RPMI8226 (cell line): ENCODE measurements around the gene DUS1L.

Experiments used
- DNase-seq: peaks from one replicate; pipeline ENCODE4 v3.0.0-alpha.2; 2015

The DUS1L gene

DNA sequence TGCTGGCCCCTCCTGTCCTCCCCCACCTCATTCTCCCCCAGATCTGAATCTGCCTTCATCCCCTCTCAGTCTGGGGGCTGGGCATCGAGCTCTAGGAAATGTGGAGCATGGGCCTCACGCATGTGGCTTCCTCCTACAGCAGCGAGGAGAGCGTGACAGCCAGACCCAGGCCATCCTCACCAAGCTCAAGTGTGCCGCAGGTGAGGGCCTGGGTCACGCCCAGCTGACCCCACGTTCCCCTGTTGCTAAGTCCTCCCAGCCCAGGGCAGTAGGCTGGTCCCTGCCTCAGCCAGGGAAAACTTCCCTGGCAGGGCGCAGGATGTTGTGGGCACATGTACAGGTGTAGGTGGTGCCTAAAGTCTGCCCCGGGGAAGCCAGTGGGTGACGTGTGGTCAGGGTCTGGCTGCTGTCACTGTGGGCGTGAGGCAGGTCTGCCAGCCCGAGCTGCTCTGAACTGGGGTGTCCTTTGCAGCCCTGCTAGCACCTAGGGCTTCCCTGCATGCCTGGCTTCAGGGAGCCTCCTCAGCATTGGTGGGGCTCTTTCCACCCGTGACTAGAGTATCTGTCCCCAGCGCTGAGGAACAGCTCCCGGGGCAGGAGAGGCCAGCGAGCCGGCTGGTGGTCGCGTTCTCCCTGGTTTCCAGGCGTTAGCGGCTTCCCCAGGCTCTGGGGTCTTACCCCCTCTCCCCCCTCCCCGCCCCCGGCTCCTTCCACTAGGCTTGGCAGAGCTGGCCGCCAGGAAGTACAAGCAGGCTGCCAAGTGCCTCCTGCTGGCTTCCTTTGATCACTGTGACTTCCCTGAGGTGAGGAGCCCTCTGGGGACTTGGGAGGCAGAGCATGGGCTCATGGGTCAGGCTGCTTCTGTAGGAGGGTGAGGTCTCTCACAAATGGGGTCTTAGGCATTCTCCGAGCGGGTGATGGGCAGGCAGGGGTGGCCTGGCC lies 10.3 kb downstream of the DUS1L start:
- DNase-seq = no peak

DNA sequence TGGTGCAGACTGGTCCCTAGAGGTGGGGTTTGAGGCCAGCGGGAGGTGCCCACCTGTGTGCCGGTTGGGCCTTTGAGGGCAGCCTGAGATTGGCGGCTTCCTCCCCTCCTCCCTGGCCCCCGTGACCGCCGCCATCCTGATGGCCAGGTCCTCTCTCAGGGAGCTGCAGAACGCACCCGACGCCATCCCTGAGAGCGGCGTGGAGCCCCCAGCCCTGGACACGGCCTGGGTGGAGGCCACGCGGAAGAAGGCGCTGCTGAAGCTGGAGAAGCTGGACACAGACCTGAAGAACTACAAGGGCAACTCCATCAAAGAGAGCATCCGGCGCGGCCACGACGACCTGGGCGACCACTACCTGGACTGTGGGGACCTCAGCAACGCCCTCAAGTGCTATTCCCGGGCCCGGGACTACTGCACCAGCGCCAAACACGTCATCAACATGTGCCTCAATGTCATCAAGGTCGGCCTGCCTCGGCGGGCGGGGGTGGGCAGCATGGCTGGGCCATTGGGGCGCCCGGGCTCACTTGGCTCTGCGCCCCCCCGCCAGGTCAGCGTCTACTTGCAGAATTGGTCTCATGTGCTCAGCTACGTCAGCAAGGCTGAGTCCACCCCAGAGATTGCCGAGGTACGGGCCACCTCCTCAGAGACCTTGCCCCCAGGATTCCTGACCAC lies 11.1 kb downstream of the DUS1L start:
- no peak for DNase-seq

DNA sequence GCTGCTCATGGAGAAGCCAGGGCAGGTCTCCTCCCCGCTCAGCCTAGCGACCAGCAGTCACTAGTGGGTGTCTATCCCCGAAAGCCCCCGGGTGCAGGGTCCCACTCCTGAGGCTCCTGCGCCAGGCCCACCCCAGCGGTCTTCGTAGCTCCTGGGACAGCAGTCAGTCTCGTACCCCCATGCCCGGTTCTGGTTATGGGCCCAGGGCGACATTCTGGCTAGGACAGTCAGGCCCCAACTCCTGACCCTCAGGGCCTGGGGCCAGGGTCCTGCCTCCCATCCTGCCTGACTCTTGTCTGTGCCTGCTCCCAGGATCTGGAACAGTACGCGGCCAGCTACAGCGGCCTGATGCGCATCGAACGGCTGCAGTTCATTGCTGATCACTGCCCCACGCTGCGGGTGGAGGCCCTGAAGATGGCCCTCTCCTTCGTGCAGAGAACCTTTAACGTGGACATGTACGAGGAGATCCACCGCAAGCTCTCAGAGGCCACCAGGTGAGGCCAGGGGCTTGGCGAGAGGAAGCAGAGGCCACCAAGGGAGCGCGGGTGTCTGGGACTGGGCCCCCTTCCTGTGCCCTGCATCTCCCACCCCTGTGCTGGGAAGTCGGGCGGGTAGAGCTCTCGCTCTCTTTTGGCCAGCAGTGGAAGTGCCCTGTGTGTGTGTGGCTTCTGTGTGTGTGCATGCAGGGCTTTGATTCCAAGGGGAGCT lies 11.9 kb downstream of the DUS1L start:
- DNase-seq = no peak

DNA sequence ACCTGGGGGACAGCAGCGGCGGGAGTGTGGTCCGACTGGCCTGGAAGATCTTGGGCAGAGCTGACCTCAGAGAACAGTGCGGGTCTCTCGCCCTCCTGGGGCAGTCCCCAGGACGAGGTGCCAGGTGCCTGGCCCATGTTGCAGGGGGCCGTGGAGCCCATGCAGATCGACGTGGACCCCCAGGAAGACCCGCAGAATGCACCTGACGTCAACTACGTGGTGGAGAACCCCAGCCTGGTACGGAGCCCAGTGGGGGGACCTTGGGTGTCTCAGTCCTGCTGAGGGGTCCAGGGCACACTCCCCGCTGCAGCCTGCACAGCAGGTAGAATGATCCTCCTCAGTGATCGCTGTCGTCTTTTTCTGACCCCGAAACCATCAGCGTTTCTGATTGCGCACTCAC lies 12.5 kb downstream of the DUS1L start:
- DNase-seq = no peak

DNA sequence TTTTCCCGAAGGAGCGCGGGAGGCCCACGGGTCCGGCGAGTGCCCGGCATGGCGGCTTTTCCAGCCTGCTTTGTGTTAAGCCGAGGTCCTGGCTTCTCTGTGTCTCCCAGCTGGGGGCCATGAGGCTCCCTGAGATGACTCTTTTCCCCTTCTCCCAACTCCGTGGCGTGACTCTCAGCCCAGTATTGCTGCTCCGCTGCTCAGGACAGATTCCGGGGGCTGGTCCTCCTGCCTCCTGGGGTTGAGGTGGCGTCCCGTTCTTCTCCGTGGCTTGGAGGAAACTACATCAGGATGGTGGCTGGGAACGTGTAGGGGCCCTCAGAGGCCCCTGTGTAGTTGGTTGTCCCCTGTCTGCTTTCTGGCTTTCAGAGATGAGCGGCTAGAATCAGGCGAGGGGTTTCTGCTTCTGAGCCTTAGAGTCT lies 13.0 kb downstream of the DUS1L start:
- no peak for DNase-seq

DNA sequence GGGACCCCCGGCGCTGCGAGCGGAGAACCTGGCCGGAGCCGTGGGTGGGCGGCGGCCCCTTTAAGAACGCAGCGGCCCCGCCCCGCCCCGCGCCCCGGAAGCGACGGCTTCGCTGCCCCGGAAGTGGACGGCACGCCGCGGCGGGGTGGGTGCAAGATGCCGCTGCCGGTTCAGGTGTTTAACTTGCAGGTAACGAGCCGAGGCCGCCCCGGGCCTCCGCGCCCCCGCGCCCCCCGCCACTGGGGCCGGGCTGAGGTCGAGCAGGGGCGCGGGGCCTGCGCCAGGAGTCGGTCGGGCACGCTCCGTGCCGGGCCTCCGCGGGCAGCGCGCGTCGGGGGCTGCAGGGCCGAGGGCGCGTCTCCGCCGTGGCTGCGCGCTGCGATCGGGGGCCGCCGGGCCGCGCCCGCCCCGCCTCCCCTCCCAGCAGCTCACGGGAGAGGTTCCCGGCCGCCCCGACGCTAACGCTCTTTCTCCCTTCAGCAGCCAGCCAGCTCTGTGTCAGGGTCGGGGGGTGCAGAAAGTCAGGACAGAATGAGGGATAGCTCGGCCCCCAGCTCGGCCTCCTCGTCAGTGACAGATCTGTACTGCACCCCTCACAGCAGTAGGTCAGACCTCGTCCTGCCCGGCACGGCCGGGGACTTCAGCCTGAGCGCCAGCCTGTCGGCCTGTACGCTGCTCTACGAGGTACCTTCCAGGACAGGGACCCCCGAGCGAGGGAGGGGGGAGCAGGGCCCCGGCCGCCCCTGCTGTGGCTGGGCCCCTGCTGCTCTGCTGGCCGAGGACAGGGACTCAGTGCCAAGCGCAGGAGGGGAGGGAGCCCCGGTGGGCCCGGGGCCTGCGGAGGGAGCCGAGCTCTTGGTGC lies 13.6 kb downstream of the DUS1L start, which contains the start of the genes GPS1 and RFNG:
Gene GPS1, plus strand, starts transcription at position 123 of the 862 bp plus-strand sequence. Its CDS starts 34 bp downstream, at position 157.
Gene RFNG, minus strand, starts transcription at position 36 of the 862 bp plus-strand sequence. CDS start 45 bp downstream, outside the sequence.
- peak; percentile 84 for DNase-seq

DNA sequence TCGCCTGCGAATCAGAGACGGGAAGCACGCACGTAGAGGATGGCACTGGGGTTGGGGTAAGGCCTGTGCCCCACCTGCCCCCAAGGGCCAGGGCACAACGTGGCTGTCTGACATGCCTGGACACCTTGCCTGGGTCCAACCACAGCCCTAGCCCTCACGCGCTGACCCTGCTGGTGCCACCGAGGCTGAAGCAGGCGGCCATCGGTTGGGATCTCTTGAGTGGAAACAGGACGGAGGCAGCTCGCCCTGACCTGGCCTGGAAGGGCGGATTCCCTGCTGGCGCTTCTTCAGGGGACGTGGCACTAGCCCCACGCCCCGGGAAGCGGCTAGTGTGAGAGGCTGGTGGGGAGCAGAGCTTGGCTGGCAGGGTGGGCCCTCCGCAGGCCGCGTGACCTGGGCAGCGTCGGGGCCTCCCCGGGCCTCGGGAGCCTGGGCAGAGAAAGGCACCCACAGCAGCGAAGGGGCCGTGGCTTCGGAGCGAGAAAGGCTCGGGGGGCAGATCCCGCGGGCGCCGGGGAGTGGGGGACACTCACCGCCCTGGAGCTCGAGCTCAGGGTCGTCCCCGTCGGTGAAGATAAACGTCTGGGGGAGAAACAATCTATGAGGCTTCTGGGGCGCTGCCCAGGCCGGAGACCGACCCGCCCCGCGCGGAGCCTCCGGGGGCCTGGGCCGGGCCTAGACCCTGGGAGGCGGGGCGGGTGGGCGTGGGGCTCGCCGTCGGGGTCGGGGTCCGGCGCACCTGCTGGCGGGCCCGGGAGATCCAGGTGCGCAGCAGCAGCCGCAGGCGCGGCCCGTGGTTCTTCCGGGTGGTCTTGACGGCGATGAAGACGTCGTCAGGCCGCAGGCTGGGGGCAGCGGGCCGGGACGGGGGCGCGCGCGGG lies 14.6 kb downstream of the DUS1L start:
- DNase-seq = no peak

DNA sequence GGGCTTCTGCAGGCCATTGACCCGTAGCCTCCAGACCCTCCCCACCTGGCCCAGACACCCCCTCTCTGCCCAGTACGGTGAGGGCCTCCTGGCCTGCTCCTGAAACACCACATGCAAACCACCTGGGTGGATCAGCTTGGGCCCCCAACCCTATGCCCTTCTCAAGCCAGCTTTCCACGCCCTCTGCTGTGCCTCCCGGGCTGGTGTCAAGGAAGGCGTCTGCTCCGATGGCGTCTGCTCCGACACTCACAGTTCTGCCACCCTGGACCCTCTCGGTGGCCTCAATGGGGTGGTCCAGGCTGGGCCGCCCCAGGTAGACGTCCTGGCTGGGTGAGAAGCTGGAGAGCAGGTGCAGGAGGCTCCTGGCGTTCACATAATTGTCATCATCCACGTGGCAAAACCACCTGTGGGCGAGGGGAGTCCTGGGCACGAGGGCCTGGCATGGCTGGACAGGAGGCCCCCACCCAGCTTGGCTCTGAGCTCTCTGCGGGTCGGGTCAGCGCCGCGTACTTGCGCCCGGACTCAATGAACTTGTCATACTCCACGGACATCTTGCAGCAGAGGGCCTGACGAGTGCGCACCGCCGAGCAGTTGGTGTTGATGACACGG lies 15.3 kb downstream of the DUS1L start:
- DNase-seq = no peak

DNA sequence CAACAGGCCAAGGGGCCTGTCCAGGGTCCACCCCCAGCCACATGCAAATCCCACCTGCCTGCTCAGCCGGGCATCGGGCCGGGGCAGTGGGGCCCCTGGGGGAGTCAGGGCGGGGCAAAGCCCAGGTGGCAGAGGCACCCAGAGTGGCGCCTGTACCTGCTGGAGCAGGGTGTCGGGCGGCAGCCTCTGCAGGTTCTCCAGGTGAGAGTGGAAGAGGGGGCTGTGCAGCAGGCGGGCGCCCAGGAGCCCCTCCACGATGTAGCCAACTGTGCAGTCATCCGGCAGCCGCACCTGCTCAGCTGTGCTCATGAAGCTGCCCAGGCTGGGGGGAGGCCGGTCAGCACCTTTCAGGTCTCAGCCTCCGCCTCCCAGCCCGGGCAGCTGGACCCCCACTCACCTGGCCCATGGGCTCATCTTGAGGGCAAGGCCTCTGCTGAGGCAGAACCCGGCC lies 16.1 kb downstream of the DUS1L start:
- DNase-seq = no peak

DNA sequence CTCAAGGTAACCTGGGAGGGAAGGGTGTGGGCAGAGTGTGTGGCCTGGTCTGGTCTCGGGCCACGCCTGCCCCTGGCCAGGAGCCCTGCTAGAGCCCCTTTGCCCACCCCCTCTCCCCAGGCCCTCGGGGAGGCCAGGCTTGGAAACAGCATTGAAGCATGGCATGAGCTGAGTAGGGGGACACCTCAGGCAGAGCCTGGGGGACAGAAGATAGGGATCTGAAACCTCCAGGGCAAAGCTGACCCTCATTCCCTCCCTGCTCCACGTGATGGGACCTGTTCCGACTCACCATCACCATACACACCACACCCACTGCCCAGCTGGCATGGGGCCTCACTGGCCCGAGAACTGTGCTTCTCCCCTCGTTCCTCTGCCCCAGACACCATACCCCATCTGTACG lies 16.5 kb downstream of the DUS1L start:
- DNase-seq = no peak

DNA sequence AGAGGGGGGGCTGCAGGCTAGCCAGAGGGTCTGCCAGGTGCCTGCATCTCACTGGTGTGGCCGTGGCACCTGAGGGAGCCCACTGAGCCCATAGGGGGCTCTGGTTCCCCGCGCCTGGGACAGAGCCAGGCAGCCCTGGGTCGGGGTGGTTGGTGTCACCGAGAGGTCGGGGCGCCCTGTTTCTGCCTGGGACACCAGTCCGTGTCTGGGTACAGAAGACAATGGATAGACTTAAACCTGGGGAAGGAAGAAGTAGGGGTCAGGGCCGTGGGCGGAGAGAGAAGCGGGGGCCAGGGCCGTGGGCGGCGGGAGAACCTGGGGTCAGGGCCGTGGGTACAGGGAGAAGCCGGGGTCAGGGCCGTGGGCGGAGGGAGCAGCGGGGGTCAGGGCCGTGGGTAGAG lies 17.0 kb downstream of the DUS1L start:
- no peak for DNase-seq

DNA sequence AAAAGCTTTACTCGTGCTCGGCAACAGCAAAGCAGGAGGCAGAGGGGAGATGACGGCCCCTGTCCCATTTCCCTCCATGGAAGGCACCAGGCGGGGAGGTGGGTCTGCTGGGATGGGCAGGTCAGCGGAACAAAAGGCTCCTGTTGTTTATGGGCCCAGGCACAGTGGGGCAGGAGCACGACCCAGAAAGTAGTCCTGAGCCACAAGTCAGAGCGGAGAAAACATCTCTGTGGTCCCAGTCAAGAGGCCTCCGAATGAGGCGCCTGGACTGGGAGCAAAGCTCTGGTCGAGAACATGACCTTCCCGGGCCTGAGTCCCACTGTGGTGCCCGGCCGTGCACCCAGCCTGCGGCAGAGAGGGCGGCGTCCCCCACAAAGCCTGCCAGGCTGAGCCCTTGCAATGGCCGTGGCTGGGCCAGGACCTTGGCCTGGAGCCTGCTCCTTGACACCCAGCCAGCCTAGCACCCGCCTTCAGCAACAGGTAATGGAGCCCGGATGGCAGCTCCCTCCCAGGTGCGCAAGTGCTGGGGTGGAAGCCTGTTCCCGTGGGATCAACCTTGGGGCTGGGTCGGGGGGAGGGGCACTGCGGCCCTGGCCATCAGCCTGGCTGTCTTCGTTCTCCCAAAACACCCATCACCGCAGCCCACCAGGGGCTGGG lies 17.6 kb downstream of the DUS1L start:
- no peak for DNase-seq

DNA sequence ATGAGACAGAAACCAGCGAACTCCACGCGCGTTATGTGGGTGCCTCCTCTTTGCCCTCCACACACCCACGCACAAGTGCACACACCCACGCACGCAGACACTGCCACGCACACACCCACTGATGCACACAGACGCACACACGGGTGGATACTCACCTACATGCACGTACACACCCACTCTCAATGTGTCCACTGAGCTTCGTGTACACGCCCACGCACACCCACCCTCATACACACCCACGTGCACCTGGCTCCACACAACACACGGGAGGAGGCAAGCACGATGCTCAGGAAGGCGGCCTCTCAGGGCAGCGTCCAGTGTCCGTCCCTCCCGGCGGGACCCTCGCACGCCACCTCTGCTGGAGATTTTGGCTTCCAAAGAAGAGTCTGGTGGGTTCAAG lies 18.2 kb downstream of the DUS1L start:
- no peak for DNase-seq

DNA sequence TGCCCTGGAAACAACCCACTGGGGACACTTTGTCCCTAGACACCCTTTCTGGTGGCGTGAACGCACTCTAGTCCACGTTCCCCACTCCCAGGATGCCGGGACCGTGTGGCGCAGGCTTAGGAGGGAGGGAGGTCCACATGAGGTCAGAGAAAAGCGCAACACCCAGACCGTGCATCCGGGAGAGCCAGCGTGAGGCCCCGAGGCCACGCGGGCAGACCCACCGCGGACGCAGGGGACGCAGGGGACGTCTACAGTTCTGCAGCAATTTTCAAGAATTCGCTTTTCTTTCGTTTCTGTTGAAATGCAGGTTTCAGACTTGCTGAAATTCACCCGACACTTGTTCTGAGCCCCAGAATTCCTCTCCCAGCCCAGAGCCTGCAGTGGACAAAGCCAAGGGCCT lies 18.7 kb downstream of the DUS1L start:
- no peak for DNase-seq

DNA sequence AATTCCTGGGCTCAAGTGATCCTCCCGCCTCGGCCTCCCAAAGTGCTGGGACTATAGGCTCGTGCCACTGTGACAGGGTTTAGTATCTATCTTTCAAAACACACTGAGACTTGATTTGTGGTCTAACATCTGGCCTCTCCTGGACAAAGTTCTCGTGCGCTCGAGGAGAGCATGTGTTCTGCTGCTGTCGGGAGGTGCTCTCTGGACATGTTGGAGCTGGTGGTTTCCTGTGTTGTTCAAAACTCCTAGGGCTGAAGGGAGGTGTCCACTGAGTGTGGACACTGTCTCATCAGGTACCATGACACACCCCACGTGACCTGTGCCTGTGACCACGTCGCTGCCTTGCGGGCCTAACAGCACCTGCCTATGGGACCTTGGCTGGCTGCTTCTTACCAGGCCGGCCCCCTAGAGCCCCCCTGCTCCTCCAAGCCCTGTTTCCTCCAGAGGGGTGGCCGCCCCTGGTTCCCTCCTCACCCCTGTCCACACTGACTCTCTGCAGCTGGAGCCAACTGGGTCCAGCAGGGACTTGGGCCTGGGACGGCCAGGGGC lies 19.6 kb downstream of the DUS1L start:
- DNase-seq = no peak

DNA sequence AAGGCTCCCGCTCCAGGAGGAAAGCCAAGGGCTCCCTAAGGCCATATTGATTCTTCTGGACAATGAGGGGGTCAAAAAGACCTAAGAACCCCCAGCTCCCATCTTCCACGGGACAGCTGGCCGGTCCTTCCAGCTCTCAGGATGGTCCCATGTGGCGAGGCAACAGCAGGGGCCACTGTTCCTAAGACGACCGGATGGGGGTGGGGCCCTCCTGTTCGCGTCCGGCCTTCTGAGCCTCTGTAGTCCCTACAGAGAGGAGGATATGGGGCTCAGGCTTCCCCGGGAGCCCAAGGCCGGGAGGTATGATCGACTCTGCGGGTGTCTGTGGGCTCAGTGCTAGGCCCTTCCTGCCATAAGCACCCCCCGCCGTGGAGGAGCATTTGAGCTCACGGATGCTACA lies 22.1 kb downstream of the DUS1L start:
- DNase-seq = no peak

DNA sequence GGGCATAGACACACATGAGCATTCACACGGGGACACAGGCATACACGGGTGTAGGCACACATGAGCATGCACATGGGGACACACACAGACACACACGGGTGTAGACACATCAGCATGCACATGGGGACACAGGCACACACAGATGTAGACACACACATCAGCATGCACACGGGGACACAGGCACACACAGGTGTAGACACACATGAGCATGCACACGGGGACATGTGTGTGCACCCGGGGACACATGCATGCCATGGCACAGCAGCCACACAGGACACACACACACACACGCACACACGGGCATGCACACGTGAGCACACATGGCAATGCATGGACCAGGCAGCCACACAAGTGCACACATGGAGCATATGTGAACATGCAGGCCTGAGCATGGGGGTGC lies 23.0 kb downstream of the DUS1L start:
- no peak for DNase-seq

DNA sequence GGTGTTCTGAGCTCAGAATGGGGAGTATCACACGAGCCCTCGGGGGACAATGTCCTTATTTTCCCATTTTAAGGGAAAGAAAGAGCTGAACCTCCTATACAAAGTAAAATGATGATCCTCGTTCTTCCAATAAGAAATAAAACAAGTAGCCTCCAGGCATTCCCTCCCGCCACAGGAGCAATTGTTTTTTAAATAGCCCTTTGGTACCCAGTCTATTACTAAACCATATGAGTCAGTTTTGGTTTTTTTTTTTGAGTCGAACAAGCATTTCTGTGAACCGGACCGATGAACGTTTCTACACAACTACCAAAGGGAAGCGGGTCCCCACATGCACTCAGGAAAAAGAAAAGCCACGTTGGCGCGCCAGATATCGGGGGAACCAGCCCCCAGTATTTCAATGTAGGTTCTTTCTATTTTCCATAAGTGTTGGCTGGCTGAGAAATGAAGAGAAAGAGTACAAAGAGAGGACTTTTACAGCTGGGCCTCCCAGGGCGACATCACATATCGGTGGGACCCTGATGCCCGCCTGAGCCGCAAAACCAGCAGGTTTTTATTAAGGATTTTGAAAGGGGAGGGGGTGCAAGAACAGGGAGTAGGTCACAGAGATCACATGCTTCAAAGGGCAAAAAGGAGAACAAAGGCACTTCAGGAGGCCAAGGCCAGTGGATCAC lies 24.3 kb downstream of the DUS1L start:
- no peak for DNase-seq

DNA sequence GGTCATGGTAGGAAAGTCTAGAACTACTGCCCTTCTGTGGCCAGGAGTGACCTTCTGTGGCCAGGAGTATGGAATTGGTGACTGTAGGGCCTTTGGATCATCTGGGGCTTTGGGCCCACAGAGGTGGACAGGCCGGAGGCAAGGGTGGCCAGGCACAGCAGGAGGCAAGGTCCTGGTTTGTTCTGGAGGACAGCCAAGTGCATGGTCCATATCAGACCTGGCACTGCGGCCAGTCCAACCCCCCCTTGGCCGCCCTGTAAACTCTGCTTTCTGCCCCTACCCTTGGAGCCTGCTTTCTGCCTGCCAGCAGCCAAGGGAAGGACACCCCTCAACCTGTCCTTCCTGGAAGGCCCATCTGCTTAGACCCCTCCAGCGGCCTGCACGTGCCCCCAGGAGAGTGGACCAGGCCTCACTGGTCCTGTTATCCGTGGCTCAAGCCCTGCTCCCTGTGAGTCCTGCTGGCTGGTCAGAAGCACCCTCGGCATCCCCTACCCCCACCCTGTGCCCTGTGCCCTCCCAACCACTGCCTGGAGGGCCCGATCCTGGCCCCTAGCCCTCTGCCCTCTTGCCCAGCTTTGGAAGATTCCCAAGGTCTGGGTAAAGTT lies 25.8 kb downstream of the DUS1L start:
- no peak for DNase-seq
